Measurements from ENCODE around the gene IL17RC.

- TF ChIP-seq CTCF (IDR thresholded peaks at IDR 0.05; ENCODE audit: low read depth, low read length): no peak
- no peak for TF ChIP-seq EZH2phosphoT487 (IDR thresholded peaks at IDR 0.05; ENCODE audit: low read depth)
Measured at GRCh38 chr3:9875448-9875847, 41.5 kb upstream of the IL17RC start.
